GM18507 (cell line): Measurements from ENCODE around the gene TSTD1.

Experiments used
- DNase-seq: peaks from one replicate; pipeline ENCODE4 v3.0.0; 2011; ENCODE audit warnings: low read depth; ENCODE audit not compliant: insufficient read length; ENCODE audit errors: extremely low spot score
- FAIRE-seq: peaks from 2 replicates; lab custom pipeline; 2011; peaks lifted over from hg19 to GRCh38; lab: Jason Lieb, UNC

TSTD1 gene, protein sequence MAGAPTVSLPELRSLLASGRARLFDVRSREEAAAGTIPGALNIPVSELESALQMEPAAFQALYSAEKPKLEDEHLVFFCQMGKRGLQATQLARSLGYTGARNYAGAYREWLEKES

DNA sequence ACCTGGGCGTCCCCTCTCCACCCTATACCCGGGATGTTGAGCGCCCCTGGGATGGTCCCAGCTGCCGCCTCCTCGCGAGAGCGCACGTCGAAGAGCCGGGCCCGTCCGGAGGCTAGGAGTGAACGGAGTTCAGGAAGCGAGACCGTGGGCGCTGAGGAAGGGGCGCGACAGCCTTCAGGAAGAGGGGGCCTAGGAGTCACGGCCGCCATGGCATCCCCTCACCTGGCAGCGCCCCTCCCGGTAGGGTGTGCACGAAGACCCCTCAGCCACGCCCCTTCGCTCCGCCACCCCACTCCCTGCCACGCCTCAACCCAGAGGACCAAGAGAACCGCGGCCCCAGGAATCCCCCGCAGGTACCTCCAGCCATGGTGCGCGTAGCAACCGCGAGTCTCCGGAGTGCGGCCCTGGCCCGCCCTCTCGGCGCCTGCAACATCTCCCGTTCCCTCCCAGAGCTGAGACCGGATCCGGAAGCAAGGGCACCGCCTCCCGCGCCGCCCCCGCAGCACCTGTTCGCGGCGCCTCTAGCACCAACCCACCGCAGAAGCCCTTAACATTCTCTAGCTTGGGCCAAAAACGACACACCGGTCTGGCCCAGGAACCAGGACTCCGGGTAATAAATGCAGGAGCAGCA lies at the start of gene TSTD1:
TSS of gene TSTD1 (minus strand) at position 442 of the 631 bp plus-strand sequence. CDS start at position 367, 75 bp downstream.
- DNase-seq = peak; percentile 83
- peak; percentile 97 for FAIRE-seq

- FAIRE-seq (no peak), DNase-seq (no peak)
These were observed 47.7 kb upstream of the TSTD1 start for GRCh38 chr1:161086457-161086856.

GRCh38 chr1:161085165-161085564 lies 46.4 kb upstream of the TSTD1 start:
- FAIRE-seq = no peak
- DNase-seq = no peak

DNA sequence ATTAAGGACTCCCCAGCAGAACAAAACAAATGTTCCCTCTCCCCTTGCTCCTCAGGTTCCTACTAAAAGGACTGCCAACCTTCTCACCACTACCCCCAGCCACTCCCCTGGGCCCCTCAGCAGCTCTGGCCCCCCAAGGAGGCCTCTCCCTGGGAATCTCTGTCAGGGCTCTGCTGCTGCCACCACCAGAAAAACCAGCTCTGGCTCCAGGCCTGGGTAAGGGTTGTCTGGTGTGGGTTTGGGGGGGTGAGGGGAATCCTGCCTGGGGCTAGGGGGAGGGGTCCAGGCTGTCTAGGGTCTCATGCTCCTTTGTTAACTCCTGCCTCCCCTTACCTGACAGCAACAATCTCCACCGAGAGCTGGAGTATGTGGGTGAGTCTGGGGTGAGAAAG lies 45.8 kb upstream of the TSTD1 start:
- DNase-seq (no peak), FAIRE-seq (no peak)

GRCh38 chr1:161083748-161084596 lies 45.2 kb upstream of the TSTD1 start:
- DNase-seq = no peak
- no peak for FAIRE-seq

DNA sequence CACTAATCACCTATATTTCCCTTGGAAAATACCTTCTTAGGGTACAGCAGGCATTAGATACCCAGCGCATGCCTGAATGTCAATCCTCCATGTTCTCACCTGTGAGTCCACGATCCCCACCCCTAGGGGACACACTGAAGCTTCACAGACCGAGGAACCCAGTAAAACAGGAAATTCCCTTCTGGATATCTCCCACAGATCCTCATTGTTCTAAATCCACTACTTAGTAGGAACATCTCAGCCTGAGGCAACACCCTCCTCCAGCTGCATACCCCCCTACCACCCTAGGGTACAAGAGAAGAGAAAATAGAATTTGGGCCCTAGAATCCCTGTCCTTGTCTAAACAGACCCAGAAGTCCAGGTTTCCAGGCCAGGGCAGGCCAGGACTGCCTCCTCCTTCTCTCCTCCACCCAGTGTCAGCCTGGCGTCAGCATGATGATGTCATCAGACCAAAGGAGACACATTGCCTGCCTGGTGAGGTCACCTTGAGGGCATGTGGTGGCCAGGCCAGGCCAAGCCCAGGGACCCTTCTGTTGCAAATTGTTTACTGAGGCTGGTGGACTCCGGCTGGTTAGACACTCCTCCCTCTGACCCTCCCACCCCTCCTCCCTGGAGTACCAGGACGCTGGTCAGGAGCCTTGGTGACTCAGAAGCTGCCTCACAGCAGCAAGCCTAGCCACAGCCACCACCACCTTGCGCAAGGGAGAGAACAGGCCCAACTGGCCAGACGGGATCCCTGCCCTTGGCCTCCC lies 44.4 kb upstream of the TSTD1 start:
- DNase-seq (no peak), FAIRE-seq (no peak)

DNA sequence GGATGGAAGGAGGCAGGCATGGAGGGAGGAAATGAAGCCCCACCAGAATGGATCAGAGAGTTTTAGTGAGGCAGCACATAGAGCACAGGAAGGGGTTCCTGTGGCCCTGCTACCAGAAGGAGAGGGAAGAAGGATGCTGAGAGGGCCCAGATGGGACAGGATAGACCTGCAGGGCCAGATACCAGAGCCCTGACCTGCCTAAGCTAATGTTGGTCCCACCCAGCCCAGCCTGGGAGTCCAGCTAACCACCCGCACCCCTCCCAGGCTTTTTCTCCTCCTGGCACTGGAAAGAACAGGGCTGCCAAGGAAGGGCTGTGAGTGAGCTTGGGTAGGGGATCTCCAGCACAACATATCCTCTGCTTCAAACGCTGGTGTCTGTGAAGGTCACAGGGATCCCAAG lies 43.7 kb upstream of the TSTD1 start:
- FAIRE-seq (no peak), DNase-seq (no peak)

DNA sequence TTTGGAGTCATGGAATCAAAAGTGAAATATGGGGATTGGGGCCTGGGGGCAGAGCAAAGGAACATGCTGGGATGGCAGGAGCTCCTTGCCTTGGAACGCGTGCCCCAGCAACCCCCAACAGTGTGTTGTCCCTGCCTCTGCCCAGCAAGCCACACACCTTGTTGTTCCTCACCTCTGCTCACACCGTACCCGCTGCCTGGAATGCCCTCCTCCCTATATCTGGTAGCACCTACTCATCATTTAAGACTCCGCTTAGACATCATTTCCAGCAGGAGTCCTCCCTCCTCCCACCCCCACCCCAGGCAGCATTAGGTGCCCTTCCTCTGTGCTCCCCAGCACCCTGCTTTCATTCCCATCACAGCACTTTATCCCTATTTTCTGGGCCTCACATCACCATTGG lies 42.8 kb upstream of the TSTD1 start:
- FAIRE-seq (no peak), DNase-seq (no peak)

DNA sequence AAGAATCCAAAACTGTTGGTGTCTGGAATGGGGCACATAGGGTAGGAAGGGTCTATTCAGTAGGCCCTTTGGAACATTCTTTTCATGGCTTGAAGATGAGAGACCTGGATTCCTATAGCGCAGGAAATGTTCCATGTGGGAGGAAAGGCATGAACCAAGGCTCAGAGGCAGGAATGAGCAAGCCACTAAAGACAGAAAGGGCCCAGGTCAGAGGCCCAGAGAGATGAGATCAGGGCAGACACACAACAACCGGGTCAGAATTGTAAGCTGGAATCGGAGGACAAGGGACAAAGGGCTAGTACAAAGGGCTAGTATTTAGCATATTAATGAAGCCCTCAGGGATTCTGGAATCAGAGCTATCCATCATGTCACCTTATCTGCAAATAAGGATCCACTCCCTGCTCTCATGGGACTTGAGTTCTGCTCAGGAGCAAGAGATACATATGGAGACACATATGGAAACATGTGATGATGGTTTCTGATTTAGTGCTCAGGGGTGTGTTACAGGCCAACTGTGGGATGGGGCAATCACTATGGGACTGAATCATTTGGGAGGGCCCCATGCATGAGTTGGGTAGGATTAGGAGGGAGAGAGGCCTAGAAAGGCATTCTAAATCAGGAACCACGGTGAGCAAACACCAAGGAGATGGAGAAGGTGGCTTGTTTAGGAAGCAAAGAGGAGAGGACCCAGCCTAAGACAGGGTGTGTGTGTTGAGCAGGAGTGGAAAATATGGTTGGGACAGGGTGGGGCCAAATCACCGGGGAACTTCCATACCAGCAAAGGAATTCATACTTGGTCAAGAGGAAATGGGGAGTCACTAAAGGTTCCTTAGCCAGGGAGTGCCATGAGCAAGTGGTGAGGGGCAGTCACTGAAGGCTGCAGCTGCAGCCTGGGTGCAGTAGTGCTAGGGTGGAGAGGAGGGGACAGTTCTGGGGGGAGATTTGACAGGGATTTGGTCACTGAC lies 42.0 kb upstream of the TSTD1 start:
- FAIRE-seq (no peak), DNase-seq (no peak)

- DNase-seq = no peak
- FAIRE-seq = no peak
These were observed 40.8 kb upstream of the TSTD1 start for GRCh38 chr1:161079436-161080110.

DNA sequence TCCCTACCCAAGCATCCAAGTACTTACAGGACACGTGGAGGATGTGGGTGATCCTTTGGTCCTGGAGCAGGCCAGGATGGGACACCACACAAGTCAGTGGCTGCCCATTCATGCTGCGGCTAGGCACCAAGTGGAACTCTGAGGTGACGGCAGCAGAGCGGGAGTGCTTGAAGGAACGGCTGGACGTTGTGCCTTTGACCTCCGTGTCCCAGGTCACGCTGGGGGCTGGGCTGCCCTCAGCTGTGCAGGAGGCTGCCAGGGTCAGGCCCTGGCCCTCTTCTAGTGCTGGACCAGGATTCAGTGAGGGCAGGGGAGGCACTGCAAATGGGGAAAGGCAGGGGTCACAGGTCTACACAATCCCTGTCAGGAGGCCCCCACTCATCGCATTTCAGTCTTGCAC lies 38.7 kb upstream of the TSTD1 start:
- no peak for FAIRE-seq
- DNase-seq = no peak

GRCh38 chr1:161076410-161076809 lies 37.6 kb upstream of the TSTD1 start:
- no peak for FAIRE-seq
- DNase-seq = no peak

- FAIRE-seq (no peak), DNase-seq (no peak)
These were observed 36.1 kb upstream of the TSTD1 start for GRCh38 chr1:161074676-161075368.

DNA sequence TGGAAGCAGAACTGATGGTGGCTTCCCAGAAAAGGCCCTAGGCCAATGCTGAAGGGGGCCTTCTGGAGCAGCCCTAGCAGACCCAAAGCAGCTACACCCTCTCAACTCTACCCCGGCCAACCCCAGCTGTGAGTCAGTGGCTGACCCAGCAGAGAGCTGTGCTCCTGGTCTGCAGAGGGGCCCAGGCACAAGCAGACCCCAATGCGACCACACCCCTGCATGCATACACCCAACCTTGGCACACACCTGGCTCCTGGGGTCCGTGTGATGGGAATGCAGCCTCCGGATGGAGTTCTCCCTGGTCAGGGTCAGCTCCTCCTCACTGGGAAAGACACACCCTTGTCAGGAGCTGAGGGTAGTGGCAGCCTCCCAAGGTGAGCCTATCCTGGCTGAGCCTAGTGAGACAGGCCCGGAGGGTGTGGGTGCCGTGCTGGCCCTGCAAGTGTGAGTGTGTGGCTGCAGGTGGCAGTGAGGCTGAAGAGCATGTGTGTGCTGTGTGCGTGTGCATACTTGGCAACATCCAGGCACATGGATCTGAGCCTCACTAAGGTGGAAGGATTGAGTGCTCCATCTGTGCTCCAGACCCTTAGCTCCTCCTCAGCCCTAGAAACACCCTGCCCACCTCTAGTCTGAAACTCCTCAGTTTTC lies 34.8 kb upstream of the TSTD1 start:
- no peak for FAIRE-seq

DNA sequence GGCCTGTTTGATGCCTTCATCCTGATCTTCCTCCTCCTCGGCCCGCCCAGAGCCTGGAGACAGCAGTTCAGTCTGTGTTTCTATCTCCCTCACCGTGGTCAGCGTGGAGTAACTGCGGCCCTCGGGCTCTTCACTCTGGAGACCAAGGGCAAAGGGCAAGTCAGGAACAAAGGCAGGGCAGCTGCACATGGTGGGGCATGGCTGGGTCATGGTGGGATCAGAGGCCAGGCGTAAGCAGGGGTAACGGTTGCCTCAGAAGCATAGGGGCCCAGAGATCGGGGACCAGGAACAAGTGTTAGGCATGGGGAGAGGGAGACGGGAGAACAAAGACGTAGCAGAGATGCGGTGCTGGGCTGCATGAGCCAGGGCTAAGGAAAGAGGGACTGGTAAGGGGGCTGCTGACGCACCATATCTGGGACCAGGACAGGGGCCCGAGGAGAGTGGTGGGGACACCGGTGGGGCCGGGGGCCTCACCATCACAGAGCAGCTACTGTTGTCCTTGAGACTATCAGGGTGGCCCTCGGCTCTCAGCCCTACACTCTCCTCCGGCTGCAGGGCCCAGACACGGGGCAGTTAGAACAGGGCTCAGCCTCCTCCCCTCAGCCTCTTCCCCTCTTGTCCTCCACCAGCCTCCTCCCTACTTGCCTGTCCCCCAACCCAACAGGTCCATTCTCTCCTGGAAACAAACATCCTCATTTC lies 34.1 kb upstream of the TSTD1 start:
- DNase-seq = no peak
- FAIRE-seq = no peak

More for the DNA sequence above, 34.8 kb upstream of the TSTD1 start:
- no peak for DNase-seq

DNA sequence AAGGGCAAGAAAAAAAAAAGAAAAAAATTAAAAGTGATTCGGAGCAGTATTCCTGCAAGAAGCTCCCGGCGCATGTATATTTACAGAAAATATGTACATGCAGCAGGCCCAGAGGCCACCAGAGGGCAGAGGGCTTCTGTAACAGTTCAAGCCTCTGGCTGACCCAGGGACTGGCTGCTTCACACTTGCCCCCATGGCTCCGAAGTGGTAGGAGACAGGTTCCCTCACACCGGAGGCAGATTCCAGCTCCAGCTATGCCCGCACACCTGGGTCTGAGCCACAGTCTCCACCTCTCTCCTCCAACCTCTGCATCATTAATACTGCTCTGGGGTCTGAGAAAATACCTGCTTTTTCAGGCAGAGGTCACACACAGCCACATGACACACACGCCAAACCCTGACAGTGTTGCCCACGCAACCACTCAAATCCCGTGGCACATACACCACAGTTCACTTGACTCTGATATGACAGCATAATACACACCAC lies 33.2 kb upstream of the TSTD1 start:
- FAIRE-seq (peak; percentile 49), DNase-seq (no peak)

GRCh38 chr1:161070761-161071160 lies 32.0 kb upstream of the TSTD1 start:
- DNase-seq = no peak
- FAIRE-seq = no peak
